ENCODE results near the gene SUB1.

The SUB1 gene

GRCh38 chr5:32578363-32578762 lies 7.0 kb upstream of the SUB1 start (continued):
- TF ChIP-seq ISL1 (CRISPR knock-in tag; IDR thresholded peaks at IDR 0.05), result no peak

- ATAC-seq, result no peak
- no peak for TF ChIP-seq ZNF70 (CRISPR knock-in tag; IDR thresholded peaks at IDR 0.05)
- no peak for TF ChIP-seq POU6F1 (CRISPR knock-in tag; IDR thresholded peaks at IDR 0.05; ENCODE audit: borderline replicate concordance, low read depth)
- TF ChIP-seq ZFP3 (CRISPR knock-in tag; IDR thresholded peaks at IDR 0.05), result no peak
- TF ChIP-seq ZNF565 (CRISPR knock-in tag; conservative IDR thresholded peaks at IDR 0.05; ENCODE audit: low read depth), result no peak
- no peak for TF ChIP-seq ZC3H10 (CRISPR knock-in tag; IDR thresholded peaks at IDR 0.05)
- no peak for TF ChIP-seq OSR1 (CRISPR knock-in tag; IDR thresholded peaks at IDR 0.05)
- TF ChIP-seq CREB5 (CRISPR knock-in tag; IDR thresholded peaks at IDR 0.05; ENCODE audit: low read depth), result no peak
- TF ChIP-seq TCF4 (CRISPR knock-in tag; IDR thresholded peaks at IDR 0.05; ENCODE audit: borderline replicate concordance), result no peak
- no peak for TF ChIP-seq CSRNP3 (CRISPR knock-in tag; IDR thresholded peaks at IDR 0.05)
- no peak for TF ChIP-seq TSHZ2 (CRISPR knock-in tag; IDR thresholded peaks at IDR 0.05)
- no peak for TF ChIP-seq BACH2 (CRISPR knock-in tag; IDR thresholded peaks at IDR 0.05; ENCODE audit: borderline replicate concordance)
- no peak for TF ChIP-seq ISL1 (CRISPR knock-in tag; IDR thresholded peaks at IDR 0.05)
Measured at GRCh38 chr5:32578764-32579163, 6.6 kb upstream of the SUB1 start.

- ATAC-seq, result no peak
- no peak for TF ChIP-seq OSR1 (CRISPR knock-in tag; IDR thresholded peaks at IDR 0.05)
- no peak for TF ChIP-seq ZFP3 (CRISPR knock-in tag; IDR thresholded peaks at IDR 0.05)
- no peak for TF ChIP-seq ARNTL (CRISPR knock-in tag; IDR thresholded peaks at IDR 0.05; ENCODE audit: borderline replicate concordance, low read depth)
- TF ChIP-seq PPARA (CRISPR knock-in tag; IDR thresholded peaks at IDR 0.05; ENCODE audit: borderline replicate concordance), result no peak
Measured at GRCh38 chr5:32581010-32581785, 4.2 kb upstream of the SUB1 start.

- no peak for ATAC-seq
- TF ChIP-seq CREB5 (CRISPR knock-in tag; IDR thresholded peaks at IDR 0.05; ENCODE audit: low read depth) (no peak), SNAI2 (CRISPR knock-in tag; IDR thresholded peaks at IDR 0.05) (no peak), OSR1 (CRISPR knock-in tag; IDR thresholded peaks at IDR 0.05) (no peak), ESRRG (CRISPR knock-in tag; IDR thresholded peaks at IDR 0.05) (no peak), TOX (CRISPR knock-in tag; IDR thresholded peaks at IDR 0.05; ENCODE audit: borderline replicate concordance) (no peak), ZNF8 (CRISPR knock-in tag; IDR thresholded peaks at IDR 0.05) (no peak), ZFP3 (CRISPR knock-in tag; IDR thresholded peaks at IDR 0.05) (no peak), ZNF565 (CRISPR knock-in tag; conservative IDR thresholded peaks at IDR 0.05; ENCODE audit: low read depth) (no peak), ZNF70 (CRISPR knock-in tag; IDR thresholded peaks at IDR 0.05) (no peak), ZC3H10 (CRISPR knock-in tag; IDR thresholded peaks at IDR 0.05) (no peak), PATZ1 (CRISPR knock-in tag; IDR thresholded peaks at IDR 0.05; ENCODE audit: borderline replicate concordance) (no peak), ARNTL (CRISPR knock-in tag; IDR thresholded peaks at IDR 0.05; ENCODE audit: borderline replicate concordance, low read depth) (no peak), BACH2 (CRISPR knock-in tag; IDR thresholded peaks at IDR 0.05; ENCODE audit: borderline replicate concordance) (no peak), CSDC2 (CRISPR knock-in tag; IDR thresholded peaks at IDR 0.05) (no peak), RARB (CRISPR knock-in tag; IDR thresholded peaks at IDR 0.05) (no peak), ZFP30 (CRISPR knock-in tag; IDR thresholded peaks at IDR 0.05) (no peak), PPARA (CRISPR knock-in tag; IDR thresholded peaks at IDR 0.05; ENCODE audit: borderline replicate concordance) (no peak), POU6F1 (CRISPR knock-in tag; IDR thresholded peaks at IDR 0.05; ENCODE audit: borderline replicate concordance, low read depth) (no peak)
Measured at GRCh38 chr5:32583582-32584232, 1.6 kb upstream of the SUB1 start.
